Uterus (tissue), 2 donors: ENCODE results near the gene SERPINE3.

Experiments
- CTCF ChIP-seq, 4 experiments: fragments of 200-600 bp in 2 of 4; fragments of 450-650 bp in 2 of 4; sonication (generic) in 2 of 4; IDR thresholded peaks; one replicate each; pipeline ENCODE4 v1.5.1; 2016 to 2019; ENCODE audit warnings: antibody characterized with exemption in 4 of 4, mild to moderate bottlenecking in 2 of 4, moderate library complexity in 1 of 4
- POLR2A ChIP-seq, 2 donors: fragments of 450-650 bp; IDR thresholded peaks; one replicate each; pipeline ENCODE4 v1.6.1; 2016; ENCODE audit warnings: antibody characterized with exemption in 2 of 2, mild to moderate bottlenecking in 1 of 2, moderate library complexity in 1 of 2

GRCh38 chr13:51361106-51361505 is 21.6 kb downstream of the SERPINE3 start:
- TF ChIP-seq POLR2A (IDR thresholded peaks at IDR 0.05) (no peak), CTCF (IDR thresholded peaks at IDR 0.05) (no peak)
